ENCODE results near the gene HIVEP3.
"Not testable (repeated sequence)": the region's sequence is repeated elsewhere in the genome, so short reads cannot be mapped to it uniquely, and the experiment has no call there.

DNA sequence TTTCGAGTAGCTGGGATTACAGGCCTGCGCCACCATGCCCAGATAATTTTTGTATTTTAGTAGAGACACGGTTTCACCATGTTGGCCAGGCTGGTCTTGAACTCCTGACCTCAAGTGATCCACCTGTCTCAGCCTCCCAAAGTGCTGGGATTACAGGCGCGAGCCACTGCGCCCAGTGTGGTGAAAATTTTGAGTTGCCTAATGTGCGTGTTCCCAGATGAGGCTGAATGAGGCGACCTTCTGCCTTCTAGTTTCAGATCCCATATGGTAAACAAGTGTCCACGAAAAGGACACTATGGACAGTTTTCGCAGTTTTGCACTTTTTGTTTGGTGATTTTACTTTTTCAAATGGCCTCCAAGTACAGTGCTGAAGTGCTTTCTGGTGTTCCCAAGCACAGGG lies 226.8 kb downstream of the HIVEP3 start:
- not testable (repeated sequence) for TF ChIP-seq POLR2A (IDR thresholded peaks at IDR 0.05)
- TF ChIP-seq, protein P1, sequence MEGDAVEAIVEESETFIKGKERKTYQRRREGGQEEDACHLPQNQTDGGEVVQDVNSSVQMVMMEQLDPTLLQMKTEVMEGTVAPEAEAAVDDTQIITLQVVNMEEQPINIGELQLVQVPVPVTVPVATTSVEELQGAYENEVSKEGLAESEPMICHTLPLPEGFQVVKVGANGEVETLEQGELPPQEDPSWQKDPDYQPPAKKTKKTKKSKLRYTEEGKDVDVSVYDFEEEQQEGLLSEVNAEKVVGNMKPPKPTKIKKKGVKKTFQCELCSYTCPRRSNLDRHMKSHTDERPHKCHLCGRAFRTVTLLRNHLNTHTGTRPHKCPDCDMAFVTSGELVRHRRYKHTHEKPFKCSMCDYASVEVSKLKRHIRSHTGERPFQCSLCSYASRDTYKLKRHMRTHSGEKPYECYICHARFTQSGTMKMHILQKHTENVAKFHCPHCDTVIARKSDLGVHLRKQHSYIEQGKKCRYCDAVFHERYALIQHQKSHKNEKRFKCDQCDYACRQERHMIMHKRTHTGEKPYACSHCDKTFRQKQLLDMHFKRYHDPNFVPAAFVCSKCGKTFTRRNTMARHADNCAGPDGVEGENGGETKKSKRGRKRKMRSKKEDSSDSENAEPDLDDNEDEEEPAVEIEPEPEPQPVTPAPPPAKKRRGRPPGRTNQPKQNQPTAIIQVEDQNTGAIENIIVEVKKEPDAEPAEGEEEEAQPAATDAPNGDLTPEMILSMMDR (IDR thresholded peaks at IDR 0.05) = not testable (repeated sequence)

All from tibial nerve (tissue), 3 donors.